ENCODE measurements around the gene DSP. TPM values are rescaled to one million over a fixed set of nuclear protein-coding genes. Genes with fewer than 3 reads are reported as not detected.

The DSP gene
- total RNA-seq, 1 experiment from 2014 or later, result 20.1 TPM

GRCh38 chr6:7562769-7563168 lies 21.3 kb downstream of the DSP start:
- ChIA-PET POLR2A (no interaction called here), CTCF (no interaction called here)
- H3K27ac ChIP-seq (ENCODE audit: low read length), result no peak overlapping the region
- H3K27me3 ChIP-seq (ENCODE audit: control insufficient read depth, insufficient read depth, low read length), result peaks cover 2% of the 10 kb centered on the region; the same call in 1 of the 2 replicates
- ATAC-seq (no peak), DNase-seq (ENCODE audit: low read depth, low spot score) (no peak)
- no peak overlapping the region for H3K4me3 ChIP-seq (ENCODE audit: low read depth in 2 of 2, low read length in 2 of 2)
- H3K36me3 ChIP-seq (ENCODE audit: control insufficient read depth, insufficient read depth, low read length), result no peaks in the 10 kb centered on the region
- in situ Hi-C loops (cut with HindIII; ENCODE audit: low pct_unique_long_range_greater_than_20kb, low sequenced_read_pairs), result no loop called here
- no TSS peak for BruUV-seq (replicated peaks)
- H3K4me1 ChIP-seq (ENCODE audit: control insufficient read depth, insufficient read depth, low read length), result no peaks in the 10 kb centered on the region
- intact Hi-C loops (cut with micrococcal nuclease; ENCODE audit: unreplicated experiment), result no loop called here
- H3K9me3 ChIP-seq (ENCODE audit: control insufficient read depth, insufficient read depth, low read depth, low read length), result no peaks in the 10 kb centered on the region
- TF ChIP-seq POLR2AphosphoS5 (IDR thresholded peaks at IDR 0.05; ENCODE audit: low read depth, low read length) (no peak), SIN3A (IDR thresholded peaks at IDR 0.05; ENCODE audit: borderline replicate concordance, insufficient read depth, low read depth, low read length) (no peak), CTCF (IDR thresholded peaks at IDR 0.05) (no peak), REST (IDR thresholded peaks at IDR 0.05; ENCODE audit: insufficient read depth in 1 of 2, low read depth in 2 of 2, low read length in 1 of 2) (no peak), TCF7L2 (IDR thresholded peaks at IDR 0.05; ENCODE audit: low read depth, low read length) (no peak)

DNA sequence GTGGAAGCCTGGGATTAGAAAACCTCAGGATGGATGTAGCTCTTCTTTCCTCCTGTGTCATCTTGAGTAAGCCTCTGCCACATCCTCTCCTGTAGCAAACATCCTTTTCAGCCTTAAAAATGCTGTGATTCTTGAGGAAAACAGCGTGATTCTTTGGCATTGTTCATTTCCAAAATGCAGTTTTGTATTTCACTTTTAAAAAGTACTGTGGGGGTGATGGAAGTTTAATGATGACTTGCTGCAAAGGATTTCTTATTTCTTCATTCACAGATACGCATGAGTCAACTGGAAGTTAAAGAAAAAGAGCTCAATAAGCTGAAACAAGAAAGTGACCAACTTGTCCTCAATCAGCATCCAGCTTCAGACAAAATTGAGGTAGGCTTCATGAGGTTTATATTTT lies 24.6 kb downstream of the DSP start:
- Histone ChIP-seq H3K27ac (ENCODE audit: low read length) (no peak overlapping the region), H3K36me3 (ENCODE audit: control insufficient read depth, insufficient read depth, low read length) (no peaks in the 10 kb centered on the region; the same call in 1 of the 2 replicates), H3K9me3 (ENCODE audit: control insufficient read depth, insufficient read depth, low read depth, low read length) (no peaks in the 10 kb centered on the region), H3K4me1 (ENCODE audit: control insufficient read depth, insufficient read depth, low read length) (no peaks in the 10 kb centered on the region), H3K27me3 (ENCODE audit: control insufficient read depth, insufficient read depth, low read length) (no peaks in the 10 kb centered on the region), H3K4me3 (ENCODE audit: low read depth in 2 of 2, low read length in 2 of 2) (no peak overlapping the region)
- DNase-seq (ENCODE audit: low read depth, low spot score) (no peak), ATAC-seq (no peak)
- TF ChIP-seq SIN3A (IDR thresholded peaks at IDR 0.05; ENCODE audit: borderline replicate concordance, insufficient read depth, low read depth, low read length) (no peak), CTCF (IDR thresholded peaks at IDR 0.05) (no peak), TCF7L2 (IDR thresholded peaks at IDR 0.05; ENCODE audit: low read depth, low read length) (no peak), REST (IDR thresholded peaks at IDR 0.05; ENCODE audit: insufficient read depth in 1 of 2, low read depth in 2 of 2, low read length in 1 of 2) (no peak), POLR2AphosphoS5 (IDR thresholded peaks at IDR 0.05; ENCODE audit: low read depth, low read length) (no peak)
- CTCF ChIA-PET, result interaction anchor here (0.6 to 1.3 kb wide), 3 partner anchors 109 to 204 kb away, joined by 3 to 7 read pairs (median 5); no protein-coding TSS in a partner anchor
- in situ Hi-C loops (cut with HindIII; ENCODE audit: low pct_unique_long_range_greater_than_20kb, low sequenced_read_pairs), result no loop called here
- POLR2A ChIA-PET, result no interaction called here
- intact Hi-C loops (cut with micrococcal nuclease; ENCODE audit: unreplicated experiment), result no loop called here
- no TSS peak for BruUV-seq (replicated peaks)

Data from Panc1 (cell line).